Measurements from ENCODE around the gene GNG14.

- no peak for TF ChIP-seq ZNF660 (CRISPR knock-in tag; IDR thresholded peaks at IDR 0.05; ENCODE audit: borderline replicate concordance, low read depth)
- TF ChIP-seq POLR2AphosphoS2 (IDR thresholded peaks at IDR 0.05; ENCODE audit: low read depth, low read length): no peak
These were observed 27.3 kb downstream of the GNG14 start for GRCh38 chr19:12715102-12715501.
